NOMO-1 (cell line): Measurements from ENCODE around the gene GAPDHS.

Source experiments
- DNase-seq, 2 experiments: peaks; one replicate each; lab custom pipeline; 2025; ENCODE audit not compliant: unreplicated experiment in 2 of 2; lab: John Stamatoyannopoulos, UW

The GAPDHS gene

GRCh38 chr19:35578707-35579106, 45.5 kb downstream of the GAPDHS start:
- DNase-seq, result no peak

GRCh38 chr19:35582760-35583159, 49.5 kb downstream of the GAPDHS start:
- no peak for DNase-seq

GRCh38 chr19:35585848-35586247, 52.6 kb downstream of the GAPDHS start, which contains the start of gene PMIS2:
Gene PMIS2 (plus strand): TSS chr19:35586173. CDS start chr19:35586260, 87 bp downstream.
- no peak for DNase-seq

GRCh38 chr19:35587321-35587720, 54.1 kb downstream of the GAPDHS start:
- no peak for DNase-seq

- no peak for DNase-seq
Measured at GRCh38 chr19:35590875-35591274, 57.6 kb downstream of the GAPDHS start.

DNA sequence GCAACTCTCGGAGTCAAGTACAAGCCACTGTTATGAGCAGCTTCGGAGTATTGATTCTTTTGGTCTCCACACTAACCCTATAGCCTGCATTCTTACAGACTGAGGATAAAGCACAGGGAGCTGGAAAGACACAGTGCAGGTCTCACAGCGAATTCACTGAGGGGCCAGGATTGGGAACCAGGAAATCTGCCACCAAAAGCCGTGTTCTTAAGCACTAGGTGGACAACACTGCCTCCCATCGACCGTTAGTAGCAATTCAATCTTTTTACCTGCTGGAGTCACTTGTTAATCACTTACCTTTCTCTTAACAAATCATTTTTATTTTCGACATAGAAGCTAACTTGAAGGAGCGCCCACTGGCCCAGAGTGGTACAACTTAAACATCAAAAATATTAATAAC, 59.0 kb downstream of the GAPDHS start:
- DNase-seq, result peak in 1 of 2 experiments; percentile 24
